Endometrial microvascular endothelial cells (primary cell): ENCODE data around the gene UFSP1. TPM values are rescaled to one million over a fixed set of nuclear protein-coding genes. Genes with fewer than 3 reads are reported as not detected.

Source experiments
- in situ Hi-C: cut with HindIII; loops from 2 replicates; pipeline ENCODE4 v1.10.0; 2017; ENCODE audit warnings: low sequenced_read_pairs, low pct_unique_long_range_greater_than_20kb; ENCODE audit errors: inconsistent ontology term
- total RNA-seq: library from RNA; depleted of rRNA; stranded (reverse); fragments of >200 nt; gene quantifications from one replicate; pipeline ENCODE4 v1.2.3, GENCODE V29; 2015; ENCODE audit errors: inconsistent ontology term

UFSP1 gene
- total RNA-seq, 1 donor from 2014 or later, result 1.2 TPM

GRCh38 chr7:100896732-100897608 lies 7.5 kb upstream of the UFSP1 start:
- in situ Hi-C loops, result no loop called here

GRCh38 chr7:100895956-100896731 lies 6.6 kb upstream of the UFSP1 start:
- in situ Hi-C loops, result no loop called here

GRCh38 chr7:100895701-100895955 lies 6.1 kb upstream of the UFSP1 start, which contains the start of gene ACHE:
Gene ACHE (minus strand): TSS chr7:100895888. CDS start chr7:100894232, 1,656 bp downstream.
- in situ Hi-C loops, result no loop called here

GRCh38 chr7:100894860-100895700 lies 5.6 kb upstream of the UFSP1 start:
- in situ Hi-C loops, result no loop called here

GRCh38 chr7:100893910-100894721 lies 4.6 kb upstream of the UFSP1 start:
- in situ Hi-C loops, result no loop called here

- in situ Hi-C loops, result no loop called here
Observed at GRCh38 chr7:100893318-100893895, 3.9 kb upstream of the UFSP1 start.

- in situ Hi-C loops, result no loop called here
Observed at GRCh38 chr7:100892364-100893317, 3.1 kb upstream of the UFSP1 start.

- in situ Hi-C loops, result no loop called here
Observed at GRCh38 chr7:100891568-100892247, 2.2 kb upstream of the UFSP1 start.

- in situ Hi-C loops, result no loop called here
Observed at GRCh38 chr7:100890653-100891567, 1.4 kb upstream of the UFSP1 start.

GRCh38 chr7:100888291-100888987 lies 1.1 kb downstream of the UFSP1 start:
- in situ Hi-C loops, result loop anchor here (10.0 kb wide), 1 partner anchor 166 kb away; no protein-coding TSS in a partner anchor

- in situ Hi-C loops, result loop anchor here (10.0 kb wide), 1 partner anchor 167 kb away; no protein-coding TSS in a partner anchor
Observed at GRCh38 chr7:100887516-100888290, 1.8 kb downstream of the UFSP1 start.

- in situ Hi-C loops, result loop anchor here (10.0 kb wide), 1 partner anchor 168 kb away; no protein-coding TSS in a partner anchor
Observed at GRCh38 chr7:100886936-100887515, 2.5 kb downstream of the UFSP1 start.

GRCh38 chr7:100886142-100886935 lies 3.2 kb downstream of the UFSP1 start:
- in situ Hi-C loops, result loop anchor here (10.0 kb wide), 1 partner anchor 168 kb away; no protein-coding TSS in a partner anchor
